ENCODE results near the gene MADD. TPM values are rescaled to one million over a fixed set of nuclear protein-coding genes. Genes with fewer than 3 reads are reported as not detected.

MADD gene
- total RNA-seq: 10 to 100 TPM; 29.0 to 49.7 (median 38.1) TPM

DNA sequence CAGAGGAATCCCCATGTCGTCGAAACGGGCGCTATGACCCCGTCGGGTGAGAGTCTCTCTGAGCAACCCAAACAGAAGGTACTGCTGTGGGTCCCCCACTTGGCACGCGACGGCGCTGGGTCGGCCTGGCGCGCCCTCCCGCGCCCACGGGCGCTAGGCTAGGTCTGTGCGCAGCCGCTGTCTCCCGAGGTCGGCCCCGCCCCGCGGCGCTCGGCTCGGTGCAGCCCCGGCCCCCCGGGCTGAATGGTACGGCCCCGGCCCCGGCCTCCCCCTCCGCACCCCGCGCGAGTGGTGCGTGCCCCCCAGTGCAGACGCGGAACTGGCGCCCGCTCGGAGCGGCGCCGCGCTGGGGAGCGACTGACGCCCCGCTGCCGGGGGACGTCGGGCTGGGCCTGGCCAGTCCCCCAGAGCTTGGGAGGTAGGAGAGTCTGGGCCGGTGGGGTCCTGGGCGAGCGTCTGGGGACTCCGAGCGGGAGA, at the start of gene MADD:
MADD (plus strand) TSS at position 305 of the 477 bp plus-strand sequence.
- intact Hi-C loops (cut with DNase I): loop anchor here (10.0 kb wide), 1 partner anchor 75 kb away; no protein-coding TSS in a partner anchor
- H3K36me3 ChIP-seq: peaks cover 4% of the 10 kb centered on the region in 2 donors
- H3K9me3 ChIP-seq: no peaks in the 10 kb centered on the region
- WGBS, 2 donors: 1% methylated on average over 21 of the region's 57 CpGs; no CpG with 5 or more reads in 1 of the 2 donors
- H3K4me1 ChIP-seq: peaks cover 12 to 39% of the 10 kb centered on the region in 2 donors
- no peaks in the 10 kb centered on the region for H3K27me3 ChIP-seq
- TF ChIP-seq POLR2A (IDR thresholded peaks at IDR 0.05): peak; percentile 11 to 89
- TF ChIP-seq, protein P1, sequence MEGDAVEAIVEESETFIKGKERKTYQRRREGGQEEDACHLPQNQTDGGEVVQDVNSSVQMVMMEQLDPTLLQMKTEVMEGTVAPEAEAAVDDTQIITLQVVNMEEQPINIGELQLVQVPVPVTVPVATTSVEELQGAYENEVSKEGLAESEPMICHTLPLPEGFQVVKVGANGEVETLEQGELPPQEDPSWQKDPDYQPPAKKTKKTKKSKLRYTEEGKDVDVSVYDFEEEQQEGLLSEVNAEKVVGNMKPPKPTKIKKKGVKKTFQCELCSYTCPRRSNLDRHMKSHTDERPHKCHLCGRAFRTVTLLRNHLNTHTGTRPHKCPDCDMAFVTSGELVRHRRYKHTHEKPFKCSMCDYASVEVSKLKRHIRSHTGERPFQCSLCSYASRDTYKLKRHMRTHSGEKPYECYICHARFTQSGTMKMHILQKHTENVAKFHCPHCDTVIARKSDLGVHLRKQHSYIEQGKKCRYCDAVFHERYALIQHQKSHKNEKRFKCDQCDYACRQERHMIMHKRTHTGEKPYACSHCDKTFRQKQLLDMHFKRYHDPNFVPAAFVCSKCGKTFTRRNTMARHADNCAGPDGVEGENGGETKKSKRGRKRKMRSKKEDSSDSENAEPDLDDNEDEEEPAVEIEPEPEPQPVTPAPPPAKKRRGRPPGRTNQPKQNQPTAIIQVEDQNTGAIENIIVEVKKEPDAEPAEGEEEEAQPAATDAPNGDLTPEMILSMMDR (IDR thresholded peaks at IDR 0.05): no peak
- peak within 1 kb of the TSS; percentile 15 to 70 (median 37) for H3K4me3 ChIP-seq (replicated peaks in 1 of 3)
- H3K27ac ChIP-seq: peak within 1 kb of the TSS; percentile 72 to 96 (median 96)
- peak; percentile 88 to 89 for DNase-seq

GRCh38 chr11:47220401-47220821, 49.5 kb upstream of the MADD start:
- no peak for DNase-seq
- Histone ChIP-seq H3K27me3 (no peaks in the 10 kb centered on the region), H3K4me3 (replicated peaks in 1 of 3) (no peak overlapping the region), H3K27ac (no peak overlapping the region), H3K4me1 (peaks cover 16% of the 10 kb centered on the region in 2 donors), H3K36me3 (no peaks in the 10 kb centered on the region), H3K9me3 (no peaks in the 10 kb centered on the region)
- intact Hi-C loops (cut with DNase I): no loop called here
- TF ChIP-seq, protein P1 (IDR thresholded peaks at IDR 0.05): no peak
- TF ChIP-seq POLR2A (IDR thresholded peaks at IDR 0.05): no peak
- 81 to 83% methylated on average over 1 of the region's 1 CpG for WGBS, 2 donors

GRCh38 chr11:47222696-47223095, 47.2 kb upstream of the MADD start:
- Histone ChIP-seq H3K4me1 (no peaks in the 10 kb centered on the region), H3K4me3 (replicated peaks in 1 of 3) (no peak overlapping the region), H3K27me3 (no peaks in the 10 kb centered on the region), H3K9me3 (no peaks in the 10 kb centered on the region), H3K36me3 (no peaks in the 10 kb centered on the region), H3K27ac (no peak overlapping the region)
- intact Hi-C loops (cut with DNase I): no loop called here
- WGBS, 2 donors: 93 to 99% methylated on average over 2 of the region's 2 CpGs
- TF ChIP-seq, protein P1 (IDR thresholded peaks at IDR 0.05): no peak
- no peak for DNase-seq

GRCh38 chr11:47225552-47226400, 44.2 kb upstream of the MADD start:
- no peak for DNase-seq
- no peaks in the 10 kb centered on the region for H3K9me3 ChIP-seq
- intact Hi-C loops (cut with DNase I): no loop called here
- TF ChIP-seq, protein P1 (IDR thresholded peaks at IDR 0.05): no peak
- TF ChIP-seq POLR2A (IDR thresholded peaks at IDR 0.05): no peak
- H3K4me3 ChIP-seq (replicated peaks in 1 of 3): no peak overlapping the region
- H3K27ac ChIP-seq: no peak overlapping the region
- 92 to 96% methylated on average over 7 of the region's 7 CpGs for WGBS, 2 donors
- H3K36me3 ChIP-seq: no peaks in the 10 kb centered on the region
- H3K27me3 ChIP-seq: no peaks in the 10 kb centered on the region
- H3K4me1 ChIP-seq: no peaks in the 10 kb centered on the region

DNA sequence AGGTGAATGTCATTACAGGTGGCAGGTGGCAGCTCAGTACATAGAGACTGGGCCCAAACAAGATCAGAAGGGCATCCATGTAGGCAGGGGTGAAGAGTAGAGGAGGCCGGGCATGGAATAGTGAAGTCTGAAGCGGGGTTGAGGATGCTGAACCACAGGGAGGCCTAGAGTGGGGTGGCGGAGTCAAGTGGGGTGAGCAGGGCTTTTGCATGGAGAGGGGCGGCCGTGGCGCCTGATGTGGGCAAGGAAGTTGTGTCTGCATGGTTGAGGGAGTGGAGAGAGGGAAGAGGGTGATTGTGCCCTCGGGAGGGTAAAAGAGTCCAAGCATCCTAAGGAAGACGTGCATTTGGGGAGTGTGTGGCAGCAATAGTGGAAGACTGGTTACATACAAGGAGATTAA, 40.8 kb upstream of the MADD start:
- intact Hi-C loops (cut with DNase I): no loop called here
- no peaks in the 10 kb centered on the region for H3K27me3 ChIP-seq
- DNase-seq: no peak
- 96 to 98% methylated on average over 8 of the region's 8 CpGs for WGBS, 2 donors
- TF ChIP-seq, protein P1 (IDR thresholded peaks at IDR 0.05): no peak
- no peak for TF ChIP-seq POLR2A (IDR thresholded peaks at IDR 0.05)
- no peaks in the 10 kb centered on the region for H3K36me3 ChIP-seq
- no peak overlapping the region for H3K4me3 ChIP-seq (replicated peaks in 1 of 3)
- no peaks in the 10 kb centered on the region for H3K9me3 ChIP-seq
- no peak overlapping the region for H3K27ac ChIP-seq
- peaks cover 0 to under 1% of the 10 kb centered on the region in 2 donors for H3K4me1 ChIP-seq

Data from thyroid gland (tissue), 4 donors.